H1 (cell line): ENCODE results near the gene ALKAL2.

ENCODE experiments used
- BCL11A ChIP-seq, 2 experiments: IDR thresholded peaks; one replicate each; pipeline ENCODE4 v1.6.1; 2011; ENCODE audit warnings: low read depth in 2 of 2, low read length in 2 of 2, mild to moderate bottlenecking in 2 of 2
- CBX8 ChIP-seq: fragments of 300-800, 300-1000 bp; sonication (generic); IDR thresholded peaks from 2 replicates; pipeline ENCODE4 v1.7.1; 2016; ENCODE audit warnings: low read depth, low read length, borderline replicate concordance
- CTCF ChIP-seq, 3 experiments: IDR thresholded peaks; 1 replicate in 2 of 3; 2 replicates in 1 of 3; pipeline versions ENCODE4 v1.5.1 to v1.6.1; 2011; ENCODE audit warnings: low read length in 3 of 3, mild to moderate bottlenecking in 3 of 3, inconsistent platforms in 2 of 3, low read depth in 1 of 3, moderate library complexity in 1 of 3; ENCODE audit not compliant: insufficient read depth in 1 of 3; ENCODE audit errors: control extremely low read depth in 1 of 3
- EZH2 ChIP-seq: fragments of 200-600 bp; sonication (generic); IDR thresholded peaks from 2 replicates; pipeline ENCODE4 v1.7.1; 2012; ENCODE audit warnings: low read depth, mild to moderate bottlenecking, moderate library complexity, low read length, inconsistent platforms; ENCODE audit not compliant: severe bottlenecking
- GABPA ChIP-seq: IDR thresholded peaks from 2 replicates; pipeline ENCODE4 v1.6.1; 2011; ENCODE audit warnings: mild to moderate bottlenecking, low read length, moderate library complexity, borderline replicate concordance; ENCODE audit not compliant: insufficient read depth
- POLR2A ChIP-seq, 2 experiments: IDR thresholded peaks; 1 replicate in 1 of 2; 2 replicates in 1 of 2; pipeline ENCODE4 v1.6.1; 2011; ENCODE audit warnings: low read depth in 2 of 2, low read length in 2 of 2, mild to moderate bottlenecking in 2 of 2; ENCODE audit errors: control extremely low read depth in 1 of 2
- RAD21 ChIP-seq, 2 experiments: IDR thresholded peaks in 1 of 2; conservative IDR thresholded peaks in 1 of 2; 2 replicates each; pipeline ENCODE4 v1.6.1; 2011; ENCODE audit warnings: low read depth in 2 of 2, low read length in 2 of 2, improper control_type of control experiment in 1 of 2, inconsistent platforms in 1 of 2, mild to moderate bottlenecking in 1 of 2, moderate library complexity in 1 of 2
- RBBP5 ChIP-seq: IDR thresholded peaks from 2 replicates; pipeline ENCODE4 v1.7.1; 2012; ENCODE audit warnings: low read depth, mild to moderate bottlenecking, inconsistent platforms, low read length, moderate library complexity, borderline replicate concordance
- SIN3A ChIP-seq, 2 experiments: IDR thresholded peaks in 1 of 2; conservative IDR thresholded peaks in 1 of 2; 2 replicates each; pipeline ENCODE4 v1.6.1; 2011 to 2012; ENCODE audit warnings: low read length in 2 of 2, improper control_type of control experiment in 1 of 2, low read depth in 1 of 2, mild to moderate bottlenecking in 1 of 2
- SP4 ChIP-seq: IDR thresholded peaks from 2 replicates; pipeline ENCODE4 v1.6.1; 2012; ENCODE audit warnings: low read length, inconsistent platforms
- USF2 ChIP-seq: IDR thresholded peaks from 2 replicates; pipeline ENCODE4 v1.6.1; 2011; ENCODE audit warnings: low read length, improper control_type of control experiment

GRCh38 chr2:268323-268722 lies 19.6 kb downstream of the ALKAL2 start:
- TF ChIP-seq CTCF (IDR thresholded peaks at IDR 0.05; ENCODE audit: control extremely low read depth in 1 of 3, insufficient read depth in 1 of 3, low read depth in 1 of 3, low read length in 3 of 3) = no peak
- no peak for TF ChIP-seq RAD21 (IDR thresholded peaks at IDR 0.05 in 1 of 2, conservative IDR thresholded peaks at IDR 0.05 in 1 of 2; ENCODE audit: low read depth in 2 of 2, low read length in 2 of 2)
- TF ChIP-seq POLR2A (IDR thresholded peaks at IDR 0.05; ENCODE audit: control extremely low read depth in 1 of 2, low read depth in 2 of 2, low read length in 2 of 2) = no peak
- TF ChIP-seq RBBP5 = no peak
- TF ChIP-seq SIN3A (conservative IDR thresholded peaks at IDR 0.05 in 1 of 2, IDR thresholded peaks at IDR 0.05 in 1 of 2; ENCODE audit: low read depth in 1 of 2, low read length in 2 of 2) = no peak
- no peak for TF ChIP-seq USF2
- no peak for TF ChIP-seq GABPA
- TF ChIP-seq EZH2 = no peak
- TF ChIP-seq SP4 = no peak
- TF ChIP-seq BCL11A (IDR thresholded peaks at IDR 0.05; ENCODE audit: low read depth in 2 of 2, low read length in 2 of 2) = no peak
- TF ChIP-seq CBX8 = no peak
